Stomach (tissue), 4 donors: Measurements from ENCODE around the gene RAC3.

Source experiments
- CTCF ChIP-seq, 7 experiments: fragments of 450-650 bp in 4 of 7; fragments of 200-600 bp in 3 of 7; sonication (generic) in 3 of 7; IDR thresholded peaks; one replicate each; pipeline ENCODE4 v1.5.1; 2016 to 2019; ENCODE audit warnings: antibody characterized with exemption in 7 of 7, control low read depth in 2 of 7, mild to moderate bottlenecking in 1 of 7
- EP300 ChIP-seq: sonication (generic); formaldehyde crosslinking; IDR thresholded peaks from one replicate; pipeline ENCODE4 v1.6.1; 2017; ENCODE audit warnings: antibody characterized with exemption

- TF ChIP-seq CTCF (IDR thresholded peaks at IDR 0.05) (no peak), EP300 (no peak)
Observed at GRCh38 chr17:82073446-82073845, 42.0 kb downstream of the RAC3 start.
